Measurements from ENCODE around the gene MMP14. TPM values are rescaled to one million over a fixed set of nuclear protein-coding genes. Genes with fewer than 3 reads are reported as not detected.

MMP14 gene
- total and polyA plus RNA-seq, 2 of the 13 experiments (the other 11 are each of a cell fraction or from before 2014, with no cell fraction given) = 5.2 to 9.8 TPM

- TF ChIP-seq CSRNP1 (CRISPR knock-in tag; IDR thresholded peaks at IDR 0.05) (0 out of 2 replicates have a peak, but pooled peaks have one; percentile 84), BRD4 (CRISPR knock-in tag; IDR thresholded peaks at IDR 0.05) (0 out of 2 replicates have a peak, but pooled peaks have one; percentile 44), HNRNPUL1 (IDR thresholded peaks at IDR 0.05; ENCODE audit: low read depth, low read length) (no peak), ZNF691 (CRISPR knock-in tag; IDR thresholded peaks at IDR 0.05; ENCODE audit: borderline replicate concordance, low read depth) (peak; percentile 82; the same call in 1 of the 2 replicates), ZNF207 (IDR thresholded peaks at IDR 0.05; ENCODE audit: borderline replicate concordance) (no peak), KLF16 (CRISPR knock-in tag; IDR thresholded peaks at IDR 0.05) (peak; percentile 69 to 95; a peak in 2 of 4 replicates), RNF219 (CRISPR knock-in tag; IDR thresholded peaks at IDR 0.05) (0 out of 2 replicates have a peak, but pooled peaks have one; percentile 47), ZNF274 (CRISPR knock-in tag; IDR thresholded peaks at IDR 0.05) (peak; percentile 97), TRIM24 (CRISPR knock-in tag; IDR thresholded peaks at IDR 0.05) (no peak), HNF4A (CRISPR knock-in tag; IDR thresholded peaks at IDR 0.05) (peak; percentile 36; the same call in 1 of the 2 replicates), ZNF773 (CRISPR knock-in tag; IDR thresholded peaks at IDR 0.05; ENCODE audit: borderline replicate concordance) (no peak), ZSCAN31 (CRISPR knock-in tag; IDR thresholded peaks at IDR 0.05; ENCODE audit: low read depth) (peak; percentile 88; the same call in 1 of the 2 replicates), NAIF1 (CRISPR knock-in tag; IDR thresholded peaks at IDR 0.05; ENCODE audit: borderline replicate concordance) (no peak), ZNF639 (CRISPR knock-in tag; conservative IDR thresholded peaks at IDR 0.05) (0 out of 2 replicates have a peak, but pooled peaks have one; percentile 77)
- TF ChIP-seq, protein P1, sequence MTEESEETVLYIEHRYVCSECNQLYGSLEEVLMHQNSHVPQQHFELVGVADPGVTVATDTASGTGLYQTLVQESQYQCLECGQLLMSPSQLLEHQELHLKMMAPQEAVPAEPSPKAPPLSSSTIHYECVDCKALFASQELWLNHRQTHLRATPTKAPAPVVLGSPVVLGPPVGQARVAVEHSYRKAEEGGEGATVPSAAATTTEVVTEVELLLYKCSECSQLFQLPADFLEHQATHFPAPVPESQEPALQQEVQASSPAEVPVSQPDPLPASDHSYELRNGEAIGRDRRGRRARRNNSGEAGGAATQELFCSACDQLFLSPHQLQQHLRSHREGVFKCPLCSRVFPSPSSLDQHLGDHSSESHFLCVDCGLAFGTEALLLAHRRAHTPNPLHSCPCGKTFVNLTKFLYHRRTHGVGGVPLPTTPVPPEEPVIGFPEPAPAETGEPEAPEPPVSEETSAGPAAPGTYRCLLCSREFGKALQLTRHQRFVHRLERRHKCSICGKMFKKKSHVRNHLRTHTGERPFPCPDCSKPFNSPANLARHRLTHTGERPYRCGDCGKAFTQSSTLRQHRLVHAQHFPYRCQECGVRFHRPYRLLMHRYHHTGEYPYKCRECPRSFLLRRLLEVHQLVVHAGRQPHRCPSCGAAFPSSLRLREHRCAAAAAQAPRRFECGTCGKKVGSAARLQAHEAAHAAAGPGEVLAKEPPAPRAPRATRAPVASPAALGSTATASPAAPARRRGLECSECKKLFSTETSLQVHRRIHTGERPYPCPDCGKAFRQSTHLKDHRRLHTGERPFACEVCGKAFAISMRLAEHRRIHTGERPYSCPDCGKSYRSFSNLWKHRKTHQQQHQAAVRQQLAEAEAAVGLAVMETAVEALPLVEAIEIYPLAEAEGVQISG (CRISPR knock-in tag; IDR thresholded peaks at IDR 0.05) = peak; percentile 78
- TF ChIP-seq, protein P2, sequence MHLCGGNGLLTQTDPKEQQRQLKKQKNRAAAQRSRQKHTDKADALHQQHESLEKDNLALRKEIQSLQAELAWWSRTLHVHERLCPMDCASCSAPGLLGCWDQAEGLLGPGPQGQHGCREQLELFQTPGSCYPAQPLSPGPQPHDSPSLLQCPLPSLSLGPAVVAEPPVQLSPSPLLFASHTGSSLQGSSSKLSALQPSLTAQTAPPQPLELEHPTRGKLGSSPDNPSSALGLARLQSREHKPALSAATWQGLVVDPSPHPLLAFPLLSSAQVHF (CRISPR knock-in tag; IDR thresholded peaks at IDR 0.05) = no peak; the same call in 1 of the 2 replicates
- TF ChIP-seq, protein P3, sequence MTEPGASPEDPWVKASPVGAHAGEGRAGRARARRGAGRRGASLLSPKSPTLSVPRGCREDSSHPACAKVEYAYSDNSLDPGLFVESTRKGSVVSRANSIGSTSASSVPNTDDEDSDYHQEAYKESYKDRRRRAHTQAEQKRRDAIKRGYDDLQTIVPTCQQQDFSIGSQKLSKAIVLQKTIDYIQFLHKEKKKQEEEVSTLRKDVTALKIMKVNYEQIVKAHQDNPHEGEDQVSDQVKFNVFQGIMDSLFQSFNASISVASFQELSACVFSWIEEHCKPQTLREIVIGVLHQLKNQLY (CRISPR knock-in tag; IDR thresholded peaks at IDR 0.05) = peak; percentile 36; the same call in 1 of the 2 replicates
Observed at GRCh38 chr14:22821193-22822015, 15.0 kb upstream of the MMP14 start (continued).
